Putamen (tissue), 1 donor: ENCODE data around the gene CREM.

ENCODE experiments used
- DNase-seq: peaks from one replicate; pipeline ENCODE4 v3.0.0-alpha.2; 2016; ENCODE audit warnings: low spot score

CREM gene

DNA sequence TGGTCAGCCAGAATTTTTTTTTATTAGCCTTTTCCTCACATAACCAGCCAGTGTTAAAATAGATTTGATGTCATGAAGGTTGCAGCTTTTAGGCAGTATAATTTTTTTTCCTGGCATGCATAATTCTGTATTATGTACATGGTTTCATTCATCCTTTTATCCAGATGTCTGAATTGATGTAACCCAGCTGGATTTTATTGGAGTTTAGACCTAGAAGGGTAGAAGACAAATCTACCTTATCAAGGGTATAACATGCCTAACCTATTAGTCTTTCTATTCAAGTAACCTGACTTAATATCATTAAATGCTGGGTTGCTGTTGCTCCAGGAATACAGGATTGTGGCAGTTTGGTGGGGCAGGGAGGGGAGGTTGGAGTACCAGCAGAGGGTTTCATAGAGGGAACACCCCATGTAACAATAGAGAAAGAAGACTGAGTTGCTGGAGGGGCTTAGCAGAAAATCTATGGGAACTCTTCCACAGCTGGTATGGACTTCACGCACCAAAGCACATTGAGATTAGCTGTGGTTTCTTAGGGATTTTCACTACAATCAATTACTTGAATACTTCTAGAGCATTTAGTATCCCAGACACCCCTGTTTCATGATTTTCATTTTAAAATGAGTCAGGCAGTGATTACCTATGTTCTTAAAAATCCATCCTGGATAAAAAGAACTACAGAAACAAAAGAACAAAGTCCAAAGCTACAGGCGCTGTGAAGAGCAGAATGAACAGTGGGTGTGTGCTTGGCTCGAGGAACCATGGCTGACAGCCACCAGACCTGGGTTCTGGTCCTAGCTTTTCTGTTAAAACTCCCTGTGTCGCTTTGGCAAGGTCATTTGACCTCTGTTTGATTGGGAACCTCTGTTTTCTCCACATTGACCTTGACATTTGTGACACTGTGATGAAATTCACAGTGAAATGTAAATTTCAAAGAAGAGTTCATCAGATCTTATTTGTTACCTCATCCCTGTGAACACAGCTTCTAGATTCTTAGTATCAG, 93.5 kb downstream of the CREM start:
- no peak for DNase-seq

DNA sequence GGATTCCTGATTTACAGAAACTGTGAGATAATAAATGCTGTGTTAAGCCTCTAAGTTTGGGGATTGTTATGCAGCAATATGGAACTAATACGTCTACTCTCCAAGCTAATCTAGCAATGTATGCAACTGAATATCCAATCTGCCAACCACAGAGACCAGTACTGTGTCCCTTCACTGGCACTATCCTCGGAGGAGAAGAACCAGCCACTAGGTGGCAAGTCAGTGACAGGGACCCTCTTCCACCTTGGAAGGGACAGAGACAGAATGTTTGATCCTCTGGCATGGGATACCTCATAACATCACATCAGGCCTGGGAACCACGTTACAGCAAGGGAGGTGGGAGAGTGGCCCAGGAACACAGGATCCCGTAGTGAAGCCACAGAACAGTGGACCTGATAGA, 96.4 kb downstream of the CREM start:
- no peak for DNase-seq

DNA sequence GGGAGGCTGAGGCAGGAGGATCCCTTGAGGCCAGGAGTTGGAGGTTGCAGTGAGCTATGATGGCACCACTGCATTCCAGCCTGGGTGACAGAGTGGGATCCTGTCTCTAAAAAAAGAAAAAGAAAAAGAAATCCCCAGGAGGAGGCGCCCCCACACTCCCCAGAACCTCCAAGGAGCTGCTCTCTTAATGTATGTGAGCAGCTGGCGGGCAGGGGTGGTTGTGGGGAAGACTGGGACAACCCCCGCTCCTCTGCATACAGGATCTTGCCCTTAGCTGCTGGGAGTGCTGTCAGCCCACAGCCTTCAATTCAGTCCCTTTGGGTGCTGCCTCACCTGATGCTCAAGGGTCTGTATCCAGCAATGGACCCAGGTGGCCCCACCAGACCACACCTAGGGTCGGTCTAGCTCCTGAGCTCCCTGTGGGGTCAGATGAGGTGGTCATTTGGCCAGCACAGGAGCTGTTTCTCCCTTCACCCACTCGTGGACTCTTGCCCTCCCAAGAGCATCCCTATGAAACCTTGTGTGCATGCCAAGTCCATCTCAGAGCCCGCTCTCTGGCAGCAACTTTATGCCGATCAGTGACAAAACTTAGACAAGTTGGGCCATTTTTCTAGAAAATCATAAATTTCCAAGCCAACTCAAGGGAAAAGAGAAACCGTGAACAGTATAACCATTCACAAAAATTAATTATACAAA, 97.5 kb downstream of the CREM start:
- no peak for DNase-seq

DNA sequence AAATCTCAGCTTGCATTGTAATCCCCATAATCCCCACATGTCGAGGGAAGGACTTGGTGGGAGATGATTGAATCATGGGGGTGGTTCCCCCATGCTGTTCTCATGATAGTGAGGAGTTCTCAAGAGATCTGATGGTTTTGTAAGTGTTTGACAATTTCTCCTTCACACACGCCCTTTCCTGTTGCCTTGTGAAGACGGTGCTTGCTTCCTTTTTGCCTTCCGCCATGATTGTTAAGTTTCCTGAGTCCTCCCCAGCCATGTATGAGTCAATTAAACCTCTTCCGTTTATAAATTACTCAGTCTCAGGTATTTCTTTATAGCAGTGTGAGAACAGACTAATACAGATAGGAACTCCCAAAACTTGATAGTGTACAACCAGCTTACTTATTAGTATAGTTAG, 98.6 kb downstream of the CREM start:
- DNase-seq: no peak

DNA sequence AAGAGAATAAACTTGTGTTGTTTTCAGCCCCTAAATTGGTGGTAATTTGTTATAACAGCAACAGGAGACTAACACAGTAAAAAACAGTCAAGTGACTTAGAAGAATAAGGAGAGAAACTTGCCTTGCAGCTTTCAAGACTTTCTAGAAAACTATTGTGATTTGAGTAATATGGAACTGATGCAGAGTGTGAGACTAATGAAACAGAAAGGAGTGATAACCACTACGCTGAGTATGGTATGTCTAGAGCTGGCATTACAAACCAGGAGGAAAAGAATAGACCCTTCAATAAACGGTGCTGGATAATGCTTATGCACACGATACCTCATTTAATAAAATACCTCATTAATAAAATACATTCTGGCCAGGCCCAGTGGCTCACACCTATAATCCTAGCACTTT, 99.9 kb downstream of the CREM start:
- DNase-seq: no peak

DNA sequence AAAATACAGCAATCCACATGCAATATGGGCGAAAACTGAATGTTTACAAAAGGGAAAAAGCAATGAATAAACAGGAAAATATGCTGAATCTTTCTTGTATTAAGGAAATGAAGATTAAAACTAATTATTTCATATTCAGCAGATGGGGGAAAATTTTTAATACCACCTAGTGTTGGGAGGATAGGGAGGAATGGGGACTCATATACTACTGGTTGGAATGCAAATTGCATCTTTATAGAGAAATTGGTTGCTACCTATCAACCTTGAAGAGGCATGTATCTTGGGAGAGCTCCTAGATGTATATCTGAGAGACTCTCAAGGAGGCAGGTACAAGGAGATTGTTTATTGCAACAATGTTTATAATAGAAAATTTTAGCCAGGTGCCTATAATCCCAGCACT, 101.4 kb downstream of the CREM start:
- DNase-seq: no peak

DNA sequence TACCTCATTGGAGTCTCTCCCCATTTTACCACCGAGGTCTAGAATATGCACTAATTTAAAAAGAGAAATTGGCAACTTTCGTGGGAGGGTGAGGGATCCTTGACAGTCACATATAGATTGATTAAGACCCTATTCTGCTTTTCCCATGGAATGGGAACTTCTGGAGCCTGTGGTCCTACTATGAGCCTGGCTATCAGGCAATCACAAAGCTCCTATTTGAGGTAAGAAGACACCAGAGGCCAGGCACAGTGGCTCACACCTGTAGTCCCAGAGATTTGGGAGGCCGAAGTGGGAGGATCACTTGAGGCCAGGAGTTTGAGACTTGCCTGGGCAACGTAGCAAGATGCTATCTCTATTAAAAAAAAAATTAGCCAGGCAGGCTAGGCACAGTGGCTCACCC, 105.0 kb downstream of the CREM start:
- DNase-seq: no peak

DNA sequence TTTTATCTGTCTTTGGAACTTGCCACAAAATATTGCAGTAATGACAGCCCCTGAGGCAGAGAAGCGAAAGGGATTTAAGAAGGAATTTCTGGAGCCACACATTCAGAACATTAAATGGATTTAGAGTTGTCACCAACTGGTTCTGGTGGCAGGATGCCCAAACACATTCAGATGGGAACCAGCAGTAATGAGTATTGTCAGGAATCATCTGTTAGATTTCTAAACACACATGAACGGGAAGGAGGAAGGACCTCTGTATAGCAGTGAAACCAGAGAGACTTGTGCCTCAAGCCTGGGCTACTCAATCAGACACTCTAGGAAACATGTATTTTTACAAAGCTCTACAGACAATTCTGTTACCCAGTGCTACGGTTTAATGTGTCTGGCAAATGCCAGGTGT, 105.9 kb downstream of the CREM start:
- no peak for DNase-seq

DNA sequence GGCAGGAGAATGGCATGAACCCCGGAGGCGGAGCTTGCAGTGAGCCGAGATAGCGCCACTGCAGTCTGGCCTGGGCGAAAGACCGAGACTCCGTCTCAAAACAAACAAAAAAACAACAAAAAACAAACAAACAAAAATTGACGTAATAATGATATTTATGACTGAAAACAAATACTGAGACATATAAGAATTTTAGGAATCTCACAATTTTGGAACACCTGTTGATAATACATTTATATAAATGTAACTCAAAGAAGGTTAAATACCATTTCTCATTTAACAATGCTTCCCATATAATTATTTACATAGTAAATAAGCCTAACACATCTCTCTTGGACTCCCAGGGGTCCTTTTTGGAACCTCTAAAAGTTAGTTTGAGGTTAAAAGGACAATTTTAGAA, 107.4 kb downstream of the CREM start:
- DNase-seq: no peak

DNA sequence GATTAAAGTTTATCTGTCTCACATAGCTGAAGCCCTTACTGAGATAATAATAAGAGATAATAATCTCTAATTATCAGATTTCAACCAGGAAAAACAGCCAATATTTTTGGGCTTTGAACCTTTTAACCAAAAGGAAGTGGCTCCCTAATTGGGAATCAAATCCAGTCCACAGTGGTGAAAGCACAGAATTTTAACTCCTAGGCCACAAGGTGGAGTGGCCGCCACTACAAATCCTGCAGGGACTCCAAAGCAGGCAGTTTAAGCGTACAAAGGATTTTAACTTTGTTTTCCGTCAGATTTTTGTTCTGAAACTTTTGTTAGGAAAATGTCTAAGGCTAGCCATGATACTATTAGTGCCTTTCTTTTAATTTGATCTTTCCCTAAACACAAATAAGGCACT, 110.1 kb downstream of the CREM start:
- no peak for DNase-seq

DNA sequence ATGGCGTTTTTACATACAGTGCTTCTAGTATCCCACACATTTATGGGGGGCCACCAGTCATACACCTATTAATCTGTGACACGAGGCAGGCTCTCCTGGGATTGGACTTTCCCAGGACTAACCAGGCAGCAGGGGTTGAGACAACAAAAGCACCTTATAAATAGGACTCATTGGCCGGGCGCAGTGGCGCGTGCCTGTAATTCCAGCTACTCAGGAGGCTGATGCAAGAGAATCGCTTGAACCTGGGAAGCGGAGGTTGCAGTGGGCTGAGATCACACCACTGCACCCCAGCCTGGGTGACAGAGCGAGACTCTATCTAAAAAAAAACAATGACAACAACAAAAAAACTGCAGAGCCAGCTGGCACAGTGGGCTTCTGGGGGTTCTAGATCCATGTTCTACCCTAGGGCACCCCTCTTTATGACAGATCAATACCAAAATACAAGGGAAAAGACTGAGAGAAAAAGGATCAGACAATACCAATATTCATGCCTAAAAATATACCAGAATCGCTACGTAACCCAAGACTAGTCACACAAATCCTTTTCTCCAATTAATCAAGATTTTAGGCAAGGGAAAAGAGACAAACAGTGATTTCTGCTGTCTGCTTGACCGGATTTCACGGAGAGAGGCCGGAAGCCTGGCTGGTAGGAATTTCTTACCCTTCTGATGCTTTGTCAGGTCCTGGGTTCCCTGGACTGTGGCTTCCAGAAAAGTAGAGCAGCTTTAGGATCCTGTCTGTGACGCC, 111.3 kb downstream of the CREM start:
- no peak for DNase-seq

DNA sequence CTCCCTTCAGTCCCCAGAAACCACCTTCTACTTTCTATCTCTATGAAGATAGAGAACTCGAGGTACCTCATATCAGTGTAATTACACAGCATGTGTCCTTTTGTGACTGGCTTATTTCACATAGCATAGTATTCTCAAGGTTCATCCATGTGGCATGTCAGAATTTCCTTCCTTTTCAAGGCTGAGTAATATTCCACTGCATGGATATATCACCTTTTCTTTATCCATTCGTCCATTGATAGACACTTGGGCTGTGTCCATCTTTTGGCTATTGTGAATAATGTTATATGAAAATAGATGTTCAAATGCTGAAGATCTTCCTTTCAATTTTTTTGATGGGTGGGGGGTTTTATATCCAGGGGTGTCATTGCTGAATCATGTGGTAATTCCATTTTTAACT, 117.9 kb downstream of the CREM start:
- no peak for DNase-seq

DNA sequence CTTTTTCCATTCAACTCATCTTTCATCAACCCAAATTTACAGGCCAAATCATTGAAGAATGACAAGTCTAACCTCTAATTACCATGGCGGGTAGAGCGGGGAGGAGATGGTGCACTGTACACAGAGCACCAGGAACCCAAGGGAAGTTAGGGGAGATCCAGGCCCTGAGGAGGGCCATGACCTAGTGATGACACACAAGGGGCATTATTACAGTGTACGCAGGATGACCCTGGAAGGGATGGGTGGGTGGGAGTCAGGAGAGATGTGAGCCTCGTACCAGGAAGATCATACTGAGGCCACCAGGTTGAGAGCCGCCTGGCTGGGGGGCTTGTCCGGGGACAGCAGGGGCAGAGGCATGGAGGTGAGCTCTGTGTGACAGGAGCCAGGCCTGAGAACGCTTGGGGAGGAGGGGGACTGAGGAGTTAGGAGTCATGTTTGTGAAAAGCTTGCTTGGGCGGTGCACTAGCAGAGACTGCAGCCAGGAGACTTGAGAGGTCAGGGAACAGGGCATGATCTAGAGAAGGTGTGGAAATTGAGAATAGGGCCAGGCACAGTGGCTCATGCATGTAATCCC, 120.2 kb downstream of the CREM start:
- no peak for DNase-seq

DNA sequence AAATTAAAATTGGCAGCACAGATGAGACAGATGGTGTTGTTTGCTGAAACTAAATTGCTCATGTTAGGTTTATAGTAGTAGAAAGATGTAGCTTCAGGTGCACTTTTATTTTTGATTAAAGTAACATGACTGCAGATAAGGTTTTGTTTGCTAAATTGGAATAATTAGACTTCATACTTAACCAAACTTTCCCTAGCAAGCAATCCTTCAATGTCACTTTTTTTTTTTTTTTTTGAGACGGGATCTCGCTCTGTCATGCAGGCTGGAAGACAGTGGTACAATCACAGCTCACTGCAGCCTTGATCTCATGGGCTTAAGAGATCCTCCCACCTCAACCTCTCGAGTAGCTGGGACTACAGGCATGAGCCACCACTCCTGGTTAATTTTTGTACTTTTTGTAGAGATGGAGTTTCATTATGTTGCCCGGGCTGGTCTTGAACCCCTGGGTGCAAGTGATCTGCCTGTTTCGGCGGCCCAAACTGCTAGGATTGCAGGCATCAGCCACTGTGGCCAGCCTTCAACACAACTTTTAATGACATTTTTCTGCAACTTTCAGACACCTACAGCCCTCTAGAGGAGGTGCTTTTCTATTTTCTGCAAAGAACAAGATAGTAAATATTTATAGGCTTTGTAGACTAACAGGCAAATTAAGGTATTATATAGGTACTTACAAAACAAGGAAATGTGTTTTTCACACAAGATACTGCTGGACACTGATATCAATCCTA, 124.9 kb downstream of the CREM start:
- no peak for DNase-seq

DNA sequence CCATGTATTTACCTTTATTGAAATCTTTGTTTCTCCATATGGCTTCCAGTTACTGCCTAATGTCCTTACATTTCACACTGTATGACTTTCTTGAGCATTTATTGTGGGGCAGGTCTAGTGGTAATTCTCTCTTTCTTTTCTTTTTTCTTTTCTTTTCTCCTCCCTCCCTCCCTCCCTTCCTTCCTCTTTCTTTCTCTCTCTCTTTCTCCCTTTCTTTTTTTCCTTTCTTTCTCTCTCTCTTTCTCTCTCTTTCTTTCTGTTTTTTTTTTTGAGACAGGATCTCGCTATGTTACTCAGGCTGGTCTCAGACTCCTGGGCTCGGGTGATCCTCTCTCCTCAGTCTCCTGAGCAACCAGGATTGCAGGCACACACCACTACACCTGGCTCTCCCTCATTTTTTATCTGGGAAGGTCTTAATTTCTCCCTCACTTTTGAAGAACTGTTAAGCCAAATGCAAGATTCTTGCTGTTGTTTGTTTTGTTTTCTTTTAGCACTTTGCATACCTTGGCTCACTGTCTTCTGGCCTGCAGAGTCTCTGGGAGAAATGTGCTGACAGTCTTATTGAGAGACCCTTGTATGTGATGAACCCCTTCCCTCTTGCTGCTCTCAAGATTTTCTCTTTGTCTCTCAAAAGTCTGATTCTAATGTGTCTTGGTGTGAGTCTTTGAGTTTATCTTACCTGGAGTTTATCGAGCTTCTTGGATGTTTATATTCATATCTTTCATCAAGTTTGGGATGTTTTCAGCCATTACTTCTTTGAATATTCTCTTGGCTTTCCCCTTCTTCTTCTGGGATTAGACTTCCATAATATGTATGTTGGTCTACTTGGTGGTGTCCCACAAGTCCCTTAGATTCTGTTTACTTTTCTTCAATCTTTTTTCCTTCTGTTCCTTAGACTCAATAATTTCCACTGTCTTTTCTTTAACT, 130.7 kb downstream of the CREM start:
- no peak for DNase-seq

DNA sequence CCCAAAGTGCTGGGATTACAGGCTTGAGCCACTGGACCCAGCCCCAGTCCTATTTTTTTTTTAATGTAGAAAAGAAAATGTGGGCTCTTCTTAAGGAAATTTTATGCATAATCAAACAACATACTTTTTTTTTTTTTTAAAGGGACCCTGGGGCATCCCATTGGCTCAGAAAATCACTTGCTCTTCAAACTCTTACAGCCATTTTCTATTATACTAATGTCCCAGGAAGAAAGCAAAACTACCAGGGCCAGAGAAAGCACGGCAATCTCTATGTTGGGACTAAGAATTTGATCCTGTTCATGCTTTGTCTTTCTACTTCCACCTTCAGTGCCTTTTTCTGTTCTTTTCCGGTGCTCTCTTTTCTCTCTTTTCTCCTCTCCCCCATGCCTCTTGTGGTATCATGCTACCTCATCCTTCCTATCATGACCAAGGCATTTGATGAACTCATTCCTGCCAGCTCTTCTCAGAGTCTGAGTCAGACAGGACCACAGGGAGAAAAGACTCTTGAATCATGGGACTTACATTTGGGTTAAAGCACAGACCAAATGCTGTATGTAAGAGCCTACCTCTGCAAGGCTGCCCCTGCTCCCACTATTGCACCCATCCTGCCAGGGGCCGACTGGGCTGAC, 133.2 kb downstream of the CREM start:
- no peak for DNase-seq

DNA sequence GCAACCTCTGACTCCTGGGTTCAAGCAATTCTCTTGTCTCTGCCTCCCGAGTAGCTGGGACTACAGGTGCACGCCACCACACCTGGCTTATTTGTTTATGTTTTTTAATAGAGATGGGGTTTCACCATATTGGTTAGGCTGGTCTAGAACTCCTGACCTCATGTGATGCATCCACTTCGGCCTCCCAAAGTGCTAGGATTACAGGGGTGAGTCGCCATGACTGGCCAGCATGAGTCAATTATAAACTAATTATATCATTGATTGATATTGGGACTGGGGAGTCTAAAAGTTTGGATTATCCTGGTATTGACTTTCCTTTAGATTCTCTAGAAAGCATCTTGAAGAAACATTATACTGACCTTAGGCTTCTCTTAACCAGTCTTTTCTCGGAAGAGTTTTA, 135.8 kb downstream of the CREM start:
- no peak for DNase-seq
